H9 (cell line): ENCODE results near the gene ANKK1. TPM values are rescaled to one million over a fixed set of nuclear protein-coding genes. Genes with fewer than 3 reads are reported as not detected.

Experiments used
- DNase-seq: peaks from one replicate; pipeline ENCODE4 v3.0.0-alpha.2; 2017
- H2AFZ ChIP-seq: one replicate; pipeline ENCODE4 v1.6.1; 2013; ENCODE audit warnings: mild to moderate bottlenecking, low read length, control low read depth, moderate library complexity
- H2AK5ac ChIP-seq: 2 replicates; pipeline ENCODE4 v1.6.1; 2013; ENCODE audit warnings: low read length, control low read depth, mixed read lengths; ENCODE audit not compliant: insufficient read length
- H2BK120ac ChIP-seq: one replicate; pipeline ENCODE4 v1.6.1; 2013; ENCODE audit warnings: low read depth, mild to moderate bottlenecking, low read length, control low read depth, inconsistent platforms; ENCODE audit not compliant: poor library complexity, severe bottlenecking
- H2BK12ac ChIP-seq: 2 replicates; pipeline ENCODE4 v1.6.1; 2013; ENCODE audit warnings: low read length, control low read depth, mixed read lengths, low read depth; ENCODE audit not compliant: insufficient read length
- H2BK15ac ChIP-seq: 2 replicates; pipeline ENCODE4 v1.6.1; 2013; ENCODE audit warnings: low read depth, low read length, control low read depth
- H2BK20ac ChIP-seq: one replicate; pipeline ENCODE4 v1.6.1; 2013; ENCODE audit warnings: low read depth, mild to moderate bottlenecking, low read length, control low read depth, inconsistent platforms; ENCODE audit not compliant: poor library complexity, severe bottlenecking
- H2BK5ac ChIP-seq: 2 replicates; pipeline ENCODE4 v1.6.1; 2013; ENCODE audit warnings: low read length, control low read depth, mixed read lengths; ENCODE audit not compliant: insufficient read length
- H3K14ac ChIP-seq: 2 replicates; pipeline ENCODE4 v1.6.1; 2013; ENCODE audit warnings: low read length, control low read depth; ENCODE audit not compliant: insufficient read depth
- H3K18ac ChIP-seq: 2 replicates; pipeline ENCODE4 v1.6.1; 2013; ENCODE audit warnings: low read depth, mild to moderate bottlenecking, mixed read lengths, low read length, control low read depth; ENCODE audit not compliant: insufficient read length
- H3K23ac ChIP-seq: 2 replicates; pipeline ENCODE4 v1.6.1; 2013; ENCODE audit warnings: low read length, control low read depth, mixed read lengths, low read depth; ENCODE audit not compliant: insufficient read length
- H3K23me2 ChIP-seq: 2 replicates; pipeline ENCODE4 v1.6.1; 2013; ENCODE audit warnings: low read depth, mild to moderate bottlenecking, mixed read lengths, low read length, control low read depth; ENCODE audit not compliant: insufficient read length, poor library complexity, severe bottlenecking
- H3K27ac ChIP-seq: 2 replicates; pipeline ENCODE4 v1.5.1; 2013; ENCODE audit warnings: low read length, control low read depth, mixed read lengths, low read depth; ENCODE audit not compliant: insufficient read length
- H3K27me3 ChIP-seq: 2 replicates; pipeline ENCODE4 v1.6.1; 2013; ENCODE audit warnings: low read length, control low read depth, inconsistent platforms; ENCODE audit not compliant: insufficient read depth
- H3K4ac ChIP-seq: 2 replicates; pipeline ENCODE4 v1.6.1; 2013; ENCODE audit warnings: low read depth, mild to moderate bottlenecking, control low read depth, inconsistent platforms, low read length, moderate library complexity
- H3K4me1 ChIP-seq: 2 replicates; pipeline ENCODE4 v1.6.1; 2013; ENCODE audit warnings: low read length, control low read depth, inconsistent platforms; ENCODE audit not compliant: insufficient read depth
- H3K4me2 ChIP-seq: 2 replicates; pipeline ENCODE4 v1.6.1; 2013; ENCODE audit warnings: low read length, control low read depth, mixed read lengths; ENCODE audit not compliant: insufficient read length, insufficient read depth
- H3K56ac ChIP-seq: 2 replicates; pipeline ENCODE4 v1.6.1; 2013; ENCODE audit warnings: low read depth, mild to moderate bottlenecking, mixed read lengths, low read length, control low read depth; ENCODE audit not compliant: insufficient read length
- H3K79me1 ChIP-seq: 2 replicates; pipeline ENCODE4 v1.6.1; 2013; ENCODE audit warnings: low read depth, mild to moderate bottlenecking, moderate library complexity, low read length, control low read depth, inconsistent platforms; ENCODE audit not compliant: insufficient read depth, poor library complexity, severe bottlenecking
- H3K79me2 ChIP-seq: 2 replicates; pipeline ENCODE4 v1.6.1; 2013; ENCODE audit warnings: low read length, control low read depth, inconsistent platforms; ENCODE audit not compliant: insufficient read depth
- H3K9ac ChIP-seq: 2 replicates; pipeline ENCODE4 v1.6.1; 2013; ENCODE audit warnings: low read length, control low read depth, mixed read lengths; ENCODE audit not compliant: insufficient read length; ENCODE audit errors: extremely low read depth
- H3K9me3 ChIP-seq: one replicate; pipeline ENCODE4 v1.6.1; 2013; ENCODE audit warnings: low read depth, low read length, inconsistent platforms; ENCODE audit not compliant: control insufficient read depth
- H3T11ph ChIP-seq: one replicate; pipeline ENCODE4 v1.6.1; 2013; ENCODE audit warnings: mild to moderate bottlenecking, low read length, control low read depth, inconsistent platforms
- H4K20me1 ChIP-seq: one replicate; pipeline ENCODE4 v1.6.1; 2013; ENCODE audit not compliant: control insufficient read depth, insufficient read length, insufficient read depth
- H4K5ac ChIP-seq: 2 replicates; pipeline ENCODE4 v1.6.1; 2013; ENCODE audit warnings: low read depth, mild to moderate bottlenecking, mixed read lengths, low read length, control low read depth; ENCODE audit not compliant: insufficient read length
- H4K8ac ChIP-seq: replicated peaks from 2 replicates; pipeline ENCODE4 v1.6.1; 2013; ENCODE audit warnings: low read length, control low read depth, mixed read lengths, low read depth; ENCODE audit not compliant: insufficient read length
- H4K91ac ChIP-seq: 2 replicates; pipeline ENCODE4 v1.6.1; 2013; ENCODE audit warnings: low read depth, mild to moderate bottlenecking, moderate library complexity, mixed read lengths, low read length, control low read depth; ENCODE audit not compliant: insufficient read length
- H3K27ac Mint-ChIP-seq, 3 experiments: 2 replicates in 2 of 3; 3 replicates in 1 of 3; pipeline ENCODE4 v1.8.0; 2020 to 2021; ENCODE audit warnings: mixed read lengths in 3 of 3, mild to moderate bottlenecking in 1 of 3, moderate library complexity in 1 of 3
- H3K27me3 Mint-ChIP-seq: 2 replicates; pipeline ENCODE4 v1.8.0; 2021; ENCODE audit warnings: low read depth, mild to moderate bottlenecking, moderate library complexity, mixed read lengths
- H3K36me3 Mint-ChIP-seq, 3 experiments: 2 replicates in 2 of 3; 3 replicates in 1 of 3; pipeline ENCODE4 v1.8.0; 2020 to 2021; ENCODE audit warnings: low read depth in 3 of 3, mixed read lengths in 3 of 3; ENCODE audit not compliant: insufficient read depth in 1 of 3
- H3K4me1 Mint-ChIP-seq, 2 experiments: 2 replicates each; pipeline ENCODE4 v1.8.0; 2020; ENCODE audit warnings: mixed read lengths in 2 of 2
- H3K4me3 Mint-ChIP-seq, 2 experiments: 2 replicates in 1 of 2; 3 replicates in 1 of 2; pipeline ENCODE4 v1.8.0; 2020 to 2021; ENCODE audit warnings: mild to moderate bottlenecking in 2 of 2, mixed read lengths in 2 of 2, moderate library complexity in 1 of 2
- H3K9me3 Mint-ChIP-seq, 2 experiments: 2 replicates in 1 of 2; 3 replicates in 1 of 2; pipeline ENCODE4 v1.8.0; 2020; ENCODE audit warnings: mild to moderate bottlenecking in 2 of 2, mixed read lengths in 2 of 2, moderate library complexity in 1 of 2
- WGBS: extraction: QIAGEN DNeasy Blood & Tissue Kit; methylation state at CpG from one replicate; pipeline ENCODE4 v1.1.7; 2013; ENCODE audit warnings: missing lambda C conversion rate, low lambda C conversion rate, mixed read lengths; ENCODE audit not compliant: insufficient read length; ENCODE audit errors: extremely low coverage; 5-methylcytosine and 5-hydroxymethylcytosine counted together
- total RNA-seq: library from RNA; stranded (reverse); gene quantifications from 2 replicates; pipeline ENCODE4 v1.2.1, GENCODE V29; 2021
- TF ChIP-seq, protein P1 (sequence below): fragments of 200-600 bp; sonication (generic); conservative IDR thresholded peaks from 3 replicates; pipeline ENCODE4 v1.8.0; 2021; ENCODE audit warnings: antibody characterized with exemption, mild to moderate bottlenecking

Gene ANKK1
- total RNA-seq, 1 experiment from 2014 or later = 0.20 TPM

DNA sequence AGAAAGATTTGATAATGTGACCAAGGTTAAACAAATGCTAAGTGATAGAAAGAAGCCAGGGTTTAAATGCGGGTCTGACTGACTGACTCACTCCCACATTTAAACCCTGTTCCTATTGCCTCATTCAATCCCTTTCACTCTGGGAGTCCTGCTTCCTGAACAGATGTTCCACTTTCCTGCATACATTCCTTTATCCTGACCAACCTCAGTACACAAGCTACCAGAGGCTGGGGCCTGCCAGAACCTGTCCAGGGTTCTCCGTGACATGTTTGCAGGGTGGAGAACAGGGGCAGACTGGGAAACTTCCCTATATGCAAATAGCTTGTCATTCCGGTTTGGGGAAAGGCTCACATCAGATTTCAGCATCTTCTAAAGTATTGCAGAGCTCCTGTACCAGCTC lies 3.0 kb upstream of the ANKK1 start:
- H2BK15ac ChIP-seq = no peak overlapping the region
- no peak overlapping the region for H2AFZ ChIP-seq
- H2BK120ac ChIP-seq = no peak overlapping the region
- Mint-ChIP-seq H3K9me3 (no peaks in the 10 kb centered on the region), H3K4me3 (no peak overlapping the region), H3K4me1 (peaks cover 7% of the 10 kb centered on the region in 2 experiments), H3K27me3 (peaks cover 7% of the 10 kb centered on the region), H3K27ac (no peak overlapping the region), H3K36me3 (no peaks in the 10 kb centered on the region)
- no peak overlapping the region for H2BK20ac ChIP-seq
- H3K9me3 ChIP-seq = no peaks in the 10 kb centered on the region
- no peak overlapping the region for H4K8ac ChIP-seq
- H3K4me1 ChIP-seq = peaks cover 2% of the 10 kb centered on the region; the same call in 1 of the 2 replicates
- DNase-seq = peak; percentile 26
- no peak overlapping the region for H4K5ac ChIP-seq
- no peak overlapping the region for H2BK5ac ChIP-seq
- no peak overlapping the region for H3K14ac ChIP-seq
- no peak overlapping the region for H3K4ac ChIP-seq
- H3T11ph ChIP-seq = no peak overlapping the region
- H3K79me2 ChIP-seq = no peaks in the 10 kb centered on the region
- H3K56ac ChIP-seq = no peak overlapping the region
- H3K79me1 ChIP-seq = no peaks in the 10 kb centered on the region
- no peak overlapping the region for H2AK5ac ChIP-seq
- H3K18ac ChIP-seq = no peak overlapping the region
- H3K27ac ChIP-seq = no peak overlapping the region
- no peak overlapping the region for H2BK12ac ChIP-seq
- no peaks in the 10 kb centered on the region for H3K23me2 ChIP-seq
- TF ChIP-seq, protein P1, sequence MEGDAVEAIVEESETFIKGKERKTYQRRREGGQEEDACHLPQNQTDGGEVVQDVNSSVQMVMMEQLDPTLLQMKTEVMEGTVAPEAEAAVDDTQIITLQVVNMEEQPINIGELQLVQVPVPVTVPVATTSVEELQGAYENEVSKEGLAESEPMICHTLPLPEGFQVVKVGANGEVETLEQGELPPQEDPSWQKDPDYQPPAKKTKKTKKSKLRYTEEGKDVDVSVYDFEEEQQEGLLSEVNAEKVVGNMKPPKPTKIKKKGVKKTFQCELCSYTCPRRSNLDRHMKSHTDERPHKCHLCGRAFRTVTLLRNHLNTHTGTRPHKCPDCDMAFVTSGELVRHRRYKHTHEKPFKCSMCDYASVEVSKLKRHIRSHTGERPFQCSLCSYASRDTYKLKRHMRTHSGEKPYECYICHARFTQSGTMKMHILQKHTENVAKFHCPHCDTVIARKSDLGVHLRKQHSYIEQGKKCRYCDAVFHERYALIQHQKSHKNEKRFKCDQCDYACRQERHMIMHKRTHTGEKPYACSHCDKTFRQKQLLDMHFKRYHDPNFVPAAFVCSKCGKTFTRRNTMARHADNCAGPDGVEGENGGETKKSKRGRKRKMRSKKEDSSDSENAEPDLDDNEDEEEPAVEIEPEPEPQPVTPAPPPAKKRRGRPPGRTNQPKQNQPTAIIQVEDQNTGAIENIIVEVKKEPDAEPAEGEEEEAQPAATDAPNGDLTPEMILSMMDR = no peak
- no peak overlapping the region for H3K4me2 ChIP-seq
- no peak overlapping the region for H3K23ac ChIP-seq
- no peaks in the 10 kb centered on the region for H4K20me1 ChIP-seq
- no peak overlapping the region for H4K91ac ChIP-seq
- H3K27me3 ChIP-seq = no peaks in the 10 kb centered on the region
- WGBS = no CpG with 5 or more reads among the region's 3 CpGs
- H3K9ac ChIP-seq = no peak overlapping the region
